Erythroblast (primary cell): ENCODE results near the gene B4GALNT4.
"Not testable (repeated sequence)": the region's sequence is repeated elsewhere in the genome, so short reads cannot be mapped to it uniquely, and the experiment has no call there.

Experiments
- DNase-seq, 2 experiments: peaks; one replicate each; lab custom pipeline; 2025; lab: John Stamatoyannopoulos, UW
- GATA1 ChIP-seq: IDR thresholded peaks from 2 replicates; pipeline ENCODE4 v1.6.1; 2011; ENCODE audit warnings: low read depth, mild to moderate bottlenecking, control low read depth, low read length, moderate library complexity
- POLR2A ChIP-seq: IDR thresholded peaks from 2 replicates; pipeline ENCODE4 v1.6.1; 2011; ENCODE audit warnings: mild to moderate bottlenecking, low read length

B4GALNT4 gene

GRCh38 chr11:331358-332060 is 37.8 kb upstream of the B4GALNT4 start:
- no peak for DNase-seq
- TF ChIP-seq POLR2A (no peak), GATA1 (no peak)

- TF ChIP-seq GATA1 (no peak), POLR2A (no peak)
- no peak for DNase-seq
Observed at GRCh38 chr11:332651-333480, 36.4 kb upstream of the B4GALNT4 start.

- DNase-seq: not testable (repeated sequence)
Observed at GRCh38 chr11:333616-334263, 35.6 kb upstream of the B4GALNT4 start.

GRCh38 chr11:334264-334994 is 34.9 kb upstream of the B4GALNT4 start:
- no peak for TF ChIP-seq GATA1
- no peak for TF ChIP-seq POLR2A

GRCh38 chr11:335779-336658 is 33.3 kb upstream of the B4GALNT4 start:
- TF ChIP-seq POLR2A: no peak
- no peak for DNase-seq

More at GRCh38 chr11:334264-334994, 34.9 kb upstream of the B4GALNT4 start:
- DNase-seq: no peak

- TF ChIP-seq GATA1 (no peak), POLR2A (no peak)
- DNase-seq: no peak
Observed at GRCh38 chr11:336659-337198, 32.6 kb upstream of the B4GALNT4 start.

GRCh38 chr11:337711-338110 is 31.6 kb upstream of the B4GALNT4 start:
- DNase-seq: no peak
- TF ChIP-seq GATA1: no peak
- no peak for TF ChIP-seq POLR2A

- DNase-seq: no peak
- TF ChIP-seq POLR2A: no peak
- TF ChIP-seq GATA1: no peak
Observed at GRCh38 chr11:339963-340362, 29.3 kb upstream of the B4GALNT4 start.

- TF ChIP-seq POLR2A: no peak
- TF ChIP-seq GATA1: no peak
Observed at GRCh38 chr11:340539-341512, 28.5 kb upstream of the B4GALNT4 start.

GRCh38 chr11:342328-342727 is 27.0 kb upstream of the B4GALNT4 start:
- TF ChIP-seq POLR2A: no peak
- TF ChIP-seq GATA1: no peak
- DNase-seq: no peak

More at GRCh38 chr11:340539-341512, 28.5 kb upstream of the B4GALNT4 start:
- DNase-seq: no peak

GRCh38 chr11:344836-345578 is 24.3 kb upstream of the B4GALNT4 start:
- no peak for DNase-seq
- no peak for TF ChIP-seq POLR2A
- no peak for TF ChIP-seq GATA1
